K562 (cell line): Measurements from ENCODE around the gene COMMD1. TPM values are rescaled to one million over a fixed set of nuclear protein-coding genes. Genes with fewer than 3 reads are reported as not detected.

ENCODE experiments used
- ATAC-seq: fragments of 200-7000 bp; cut with Tn5 transposase; 3 replicates; pipeline ENCODE4 v1.9.1; 2020; ENCODE audit warnings: moderate library complexity
- BruUV-seq: library from RNA; stranded (reverse); fragments of 400-500 nt; replicated peaks from 2 replicates; lab custom pipeline; 2021; lab: Mats Ljungman, UMichigan
- CTCF ChIA-PET: fragments of 300-600 bp; formaldehyde crosslinking; extraction: SDS; loops from one replicate; lab custom pipeline; 2021; ENCODE audit warnings: low intra/inter-chr PET ratio; lab: Yijun Ruan, JAX
- POLR2A ChIA-PET: fragments of 300-600, 350-650 bp; sonication (Branson Sonifier 250); formaldehyde crosslinking; extraction: SDS; loops from one replicate; lab custom pipeline; 2021; ENCODE audit warnings: antibody characterized with exemption, inconsistent platforms; lab: Yijun Ruan, JAX
- DNase-seq, 4 experiments: peaks; one replicate each; pipeline versions ENCODE4 v3.0.0 to v3.0.0-alpha.2; 2011 to 2018; ENCODE audit warnings: low spot score in 3 of 4, mixed read lengths in 3 of 4; ENCODE audit errors: extremely low read depth in 1 of 4
- FAIRE-seq: peaks from 2 replicates; lab custom pipeline; 2011; peaks lifted over from hg19 to GRCh38; lab: Jason Lieb, UNC
- H2AFZ ChIP-seq: 2 replicates; pipeline ENCODE4 v1.6.0; 2011; ENCODE audit warnings: low read depth, low read length, control low read depth, inconsistent platforms
- H3K27ac ChIP-seq: fragments of 200-600 bp; 3 replicates; pipeline ENCODE4 v1.8.0; 2011; ENCODE audit warnings: low read depth, mild to moderate bottlenecking, control low read depth, inconsistent platforms, low read length, moderate library complexity, mixed read lengths; ENCODE audit errors: extremely low read depth
- H3K27me3 ChIP-seq, 2 experiments: fragments of 300-600 bp in 1 of 2; 2 replicates in 1 of 2; 3 replicates in 1 of 2; pipeline versions ENCODE4 v1.6.0 to v1.8.0; 2011; ENCODE audit warnings: inconsistent platforms in 2 of 2, low read length in 2 of 2, mild to moderate bottlenecking in 1 of 2, mixed read lengths in 1 of 2, moderate library complexity in 1 of 2; ENCODE audit not compliant: control insufficient read depth in 2 of 2, insufficient read depth in 2 of 2
- H3K36me3 ChIP-seq: fragments of 300-600 bp; 3 replicates; pipeline ENCODE4 v1.8.0; 2011; ENCODE audit warnings: mild to moderate bottlenecking, low read length, inconsistent platforms; ENCODE audit not compliant: control insufficient read depth, insufficient read depth
- H3K4me1 ChIP-seq, 2 experiments: fragments of 200-600 bp in 1 of 2; replicated peaks in 1 of 2; 2 replicates in 1 of 2; 3 replicates in 1 of 2; pipeline versions ENCODE4 v1.5.1 to v1.8.0; 2011; ENCODE audit warnings: inconsistent platforms in 2 of 2, low read length in 2 of 2, mild to moderate bottlenecking in 1 of 2, mixed read lengths in 1 of 2, moderate library complexity in 1 of 2; ENCODE audit not compliant: control insufficient read depth in 2 of 2, insufficient read depth in 2 of 2
- H3K4me2 ChIP-seq: 2 replicates; pipeline ENCODE4 v1.6.1; 2011; ENCODE audit warnings: low read length, control low read depth, inconsistent platforms, mixed read lengths; ENCODE audit not compliant: insufficient read depth
- H3K4me3 ChIP-seq: fragments of 200-600 bp; sonication (generic), shearing (Covaris generic); 2 replicates; pipeline ENCODE4 v1.5.1; 2016; ENCODE audit warnings: control low read depth, inconsistent platforms
- H3K79me2 ChIP-seq: fragments of 200-600 bp; 3 replicates; pipeline ENCODE4 v1.8.0; 2011; ENCODE audit warnings: low read length, inconsistent platforms; ENCODE audit not compliant: control insufficient read depth, insufficient read depth
- H3K9ac ChIP-seq, 2 experiments: 2 replicates each; pipeline versions ENCODE4 v1.6.0 to v1.6.1; 2011; ENCODE audit warnings: low read depth in 2 of 2, low read length in 2 of 2, control low read depth in 1 of 2, inconsistent platforms in 1 of 2, mild to moderate bottlenecking in 1 of 2, mixed read lengths in 1 of 2; ENCODE audit not compliant: insufficient read depth in 1 of 2
- H3K9me1 ChIP-seq: one replicate; pipeline ENCODE4 v1.6.0; 2011; ENCODE audit warnings: inconsistent platforms, mild to moderate bottlenecking, low read length, moderate library complexity; ENCODE audit not compliant: control insufficient read depth, insufficient read depth
- H3K9me3 ChIP-seq: replicated peaks from 2 replicates; pipeline ENCODE4 v1.5.1; 2011; ENCODE audit warnings: low read depth, low read length, inconsistent platforms; ENCODE audit not compliant: control insufficient read depth, insufficient read depth
- H4K20me1 ChIP-seq: replicated peaks from 2 replicates; pipeline ENCODE4 v1.6.1; 2011; ENCODE audit warnings: low read length, inconsistent platforms, mixed read lengths; ENCODE audit not compliant: control insufficient read depth, insufficient read depth
- CCNT2 ChIP-seq: IDR thresholded peaks from 2 replicates; pipeline ENCODE4 v1.6.1; 2011; ENCODE audit warnings: borderline replicate concordance, low read depth, mild to moderate bottlenecking, moderate library complexity, mixed read lengths, low read length; ENCODE audit not compliant: insufficient read length; ENCODE audit errors: extremely low read depth
- CHD7 ChIP-seq: fragments of 200-600 bp; sonication (generic); IDR thresholded peaks from one replicate; pipeline ENCODE4 v1.6.1; 2012; ENCODE audit warnings: mild to moderate bottlenecking, low read depth, low read length, inconsistent platforms
- LEF1 ChIP-seq: fragments of 450-650 bp; IDR thresholded peaks from 2 replicates; pipeline ENCODE4 v1.6.1; 2016; ENCODE audit warnings: mild to moderate bottlenecking
- MCM3 ChIP-seq: fragments of 450-650 bp; IDR thresholded peaks from 2 replicates; pipeline ENCODE4 v1.6.1; 2016
- OTX1 ChIP-seq: fragments of 450-650 bp; formaldehyde crosslinking; IDR thresholded peaks from 2 replicates; pipeline ENCODE4 v1.4.0; 2022; ENCODE audit warnings: mild to moderate bottlenecking
- WGBS: fragments of 100-300 bp; shearing (Covaris generic); methylation state at CpG from one replicate; pipeline ENCODE4 v1.1.6; 2016; ENCODE audit warnings: low coverage, mixed read lengths; ENCODE audit not compliant: insufficient coverage; ENCODE audit errors: missing lambda C conversion rate; 5-methylcytosine and 5-hydroxymethylcytosine counted together
- in situ Hi-C: fragments of 300-500 bp; cut with MboI; formaldehyde crosslinking; loops from 4 replicates; pipeline ENCODE4 v1.15.0; 2018; ENCODE audit warnings: inconsistent platforms, mixed read lengths
- intact Hi-C: fragments of 100-400 bp; cut with micrococcal nuclease; formaldehyde crosslinking; loops from 2 replicates; pipeline ENCODE4 v1.14.2; 2022
- polyA plus RNA-seq, 8 experiments: library from polyadenylated mRNA; depleted of rRNA in 4 of 8; stranded (reverse) in 5 of 8; unstranded in 3 of 8; fragments of >200 nt; fragmentation: Nextera tagmentation in 2 of 8; fragmentation: Illumina TruSeq in 1 of 8; extraction: Ambion mirVana in 2 of 8; extraction: Trizol in 1 of 8; gene quantifications; 2 replicates each; pipeline versions ENCODE4 v1.2.1 to v1.2.3, GENCODE V29; 2011 to 2014; ENCODE audit warnings: inconsistent platforms in 1 of 8, missing spikeins in 1 of 8
- total RNA-seq, 7 experiments: library from RNA; depleted of rRNA in 6 of 7; stranded (reverse); fragments of >200 nt in 6 of 7; fragmentation: Illumina TruSeq in 2 of 7; extraction: Trizol in 2 of 7; gene quantifications; 2 replicates each; pipeline versions ENCODE4 v1.2.1 to v1.2.3, GENCODE V29; 2011 to 2021; ENCODE audit warnings: low replicate concordance in 1 of 7
- TF ChIP-seq, protein P1 (sequence below): sonication (generic); formaldehyde crosslinking; IDR thresholded peaks from 2 replicates; pipeline ENCODE4 v1.8.0; 2022; ENCODE audit warnings: mild to moderate bottlenecking, missing genetic modification reagents, borderline replicate concordance

Gene COMMD1
- total and polyA plus RNA-seq, 9 of the 15 experiments (the other 6 are each of a cell fraction or from before 2014, with no cell fraction given), result 14.4 to 77.0 (median 21.4) TPM

GRCh38 chr2:62054029-62054791 lies 148.7 kb downstream of the COMMD1 start (continued):
- TF ChIP-seq, protein P1, sequence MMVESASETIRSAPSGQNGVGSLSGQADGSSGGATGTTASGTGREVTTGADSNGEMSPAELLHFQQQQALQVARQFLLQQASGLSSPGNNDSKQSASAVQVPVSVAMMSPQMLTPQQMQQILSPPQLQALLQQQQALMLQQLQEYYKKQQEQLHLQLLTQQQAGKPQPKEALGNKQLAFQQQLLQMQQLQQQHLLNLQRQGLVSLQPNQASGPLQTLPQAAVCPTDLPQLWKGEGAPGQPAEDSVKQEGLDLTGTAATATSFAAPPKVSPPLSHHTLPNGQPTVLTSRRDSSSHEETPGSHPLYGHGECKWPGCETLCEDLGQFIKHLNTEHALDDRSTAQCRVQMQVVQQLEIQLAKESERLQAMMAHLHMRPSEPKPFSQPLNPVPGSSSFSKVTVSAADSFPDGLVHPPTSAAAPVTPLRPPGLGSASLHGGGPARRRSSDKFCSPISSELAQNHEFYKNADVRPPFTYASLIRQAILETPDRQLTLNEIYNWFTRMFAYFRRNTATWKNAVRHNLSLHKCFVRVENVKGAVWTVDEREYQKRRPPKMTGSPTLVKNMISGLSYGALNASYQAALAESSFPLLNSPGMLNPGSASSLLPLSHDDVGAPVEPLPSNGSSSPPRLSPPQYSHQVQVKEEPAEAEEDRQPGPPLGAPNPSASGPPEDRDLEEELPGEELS (CRISPR knock-in tag), result no peak

- POLR2A ChIA-PET, result interaction anchor here (1.6 kb wide), 1 partner anchor 10 kb away, joined by 4 read pairs; no protein-coding TSS in a partner anchor
- H3K79me2 ChIP-seq, result no peaks in the 10 kb centered on the region
- BruUV-seq, result no TSS peak
- TF ChIP-seq MCM3, result no peak
- no peak for TF ChIP-seq LEF1
- no peak for TF ChIP-seq OTX1 (CRISPR knock-in tag)
- no peak for TF ChIP-seq CHD7
- no peak for TF ChIP-seq CCNT2
Observed at GRCh38 chr2:62054916-62055450, 149.5 kb downstream of the COMMD1 start.

More at GRCh38 chr2:62054916-62055450, 149.5 kb downstream of the COMMD1 start:
- intact Hi-C loops (no loop called here), in situ Hi-C loops (no loop called here)
- no peaks in the 10 kb centered on the region for H3K36me3 ChIP-seq
- H2AFZ ChIP-seq, result no peak overlapping the region
- H3K9me3 ChIP-seq, result no peaks in the 10 kb centered on the region
- no peaks in the 10 kb centered on the region for H3K27me3 ChIP-seq
- no peaks in the 10 kb centered on the region for H3K9me1 ChIP-seq
- no peak overlapping the region for H3K4me2 ChIP-seq
- DNase-seq, result no peak
- CTCF ChIA-PET, result no interaction called here
- no peak overlapping the region for H3K4me3 ChIP-seq
- FAIRE-seq, result no peak
- WGBS, result 50% methylated on average over 3 of the region's 3 CpGs
- no peaks in the 10 kb centered on the region for H3K4me1 ChIP-seq
- no peak overlapping the region for H3K27ac ChIP-seq
- ATAC-seq, result no peak
- H3K9ac ChIP-seq, result no peak overlapping the region
- no peaks in the 10 kb centered on the region for H4K20me1 ChIP-seq
